ENCODE results near the gene AIP. TPM values are rescaled to one million over a fixed set of nuclear protein-coding genes. Genes with fewer than 3 reads are reported as not detected.

The AIP gene
- total RNA-seq, 1 experiment from 2014 or later = 81.5 TPM

DNA sequence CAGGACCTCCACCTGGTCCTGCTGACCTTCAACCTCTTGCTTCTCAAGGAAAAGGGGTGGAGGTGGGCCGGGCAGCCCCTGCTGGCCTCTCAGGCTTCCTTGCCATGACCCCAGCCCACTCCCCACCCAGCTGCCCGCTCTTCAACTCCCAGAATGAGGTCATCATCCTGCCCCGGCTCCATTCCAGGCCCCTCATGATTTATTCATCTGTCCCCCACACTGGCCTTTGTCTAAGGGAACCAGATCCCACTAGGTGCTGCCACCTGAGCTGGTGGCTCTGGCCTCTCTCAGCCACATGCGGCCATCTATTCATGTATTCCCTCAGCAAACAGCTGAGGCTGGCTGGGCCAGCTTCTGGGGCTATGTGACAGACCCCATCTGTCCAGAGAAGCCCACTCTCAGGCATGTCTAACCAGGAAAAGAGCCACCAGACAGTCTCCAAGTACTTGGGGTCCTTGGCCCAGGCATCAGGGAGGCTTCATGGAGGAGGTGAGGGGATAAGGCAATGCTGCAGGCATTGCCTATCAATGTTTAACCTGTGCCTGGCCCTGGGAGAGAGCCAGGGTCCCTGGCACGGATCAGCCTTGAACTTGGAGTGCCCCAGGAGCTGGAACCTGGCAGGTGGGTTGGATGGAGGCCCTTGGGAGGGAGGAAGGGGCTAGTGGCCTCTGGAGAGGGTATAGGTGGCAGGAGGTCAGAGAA is 42.6 kb downstream of the AIP start:
- no peak for DNase-seq (ENCODE audit: low read depth)

DNA sequence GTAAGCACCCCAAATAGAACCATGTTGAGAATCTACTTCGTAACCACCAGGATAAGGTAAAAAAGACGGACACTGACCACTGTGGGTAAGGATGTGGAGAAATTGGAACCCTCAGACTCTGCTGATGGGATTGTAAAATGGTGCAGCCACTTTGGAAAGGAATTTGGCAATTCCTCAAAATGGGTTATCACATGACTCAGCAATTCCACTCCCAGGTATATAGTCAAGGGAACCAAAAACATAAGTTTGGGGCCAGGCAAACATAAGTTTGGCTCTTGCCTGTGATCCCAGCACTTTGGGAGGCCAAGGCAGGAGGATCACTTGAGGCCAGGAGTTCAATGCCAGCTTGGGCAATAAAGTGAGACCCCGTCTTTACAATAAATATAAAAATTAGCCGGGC is 45.5 kb downstream of the AIP start:
- DNase-seq (ENCODE audit: low read depth) = no peak

DNA sequence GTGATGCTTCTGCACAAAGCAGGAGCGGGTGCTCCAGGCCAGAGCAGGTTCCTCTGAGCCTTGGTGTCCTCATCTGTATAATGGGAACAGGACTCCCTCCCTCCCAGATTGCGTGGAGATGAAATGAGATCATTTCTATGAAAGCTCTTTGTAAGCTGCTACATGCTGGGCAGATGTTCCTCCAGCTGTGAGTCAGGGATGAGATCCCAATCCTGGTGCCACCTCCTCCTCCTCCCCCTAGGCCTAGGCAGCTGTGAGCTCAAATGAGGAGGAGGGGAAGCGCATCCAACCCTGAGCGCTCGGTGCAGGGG is 47.4 kb downstream of the AIP start:
- DNase-seq (ENCODE audit: low read depth) = no peak

DNA sequence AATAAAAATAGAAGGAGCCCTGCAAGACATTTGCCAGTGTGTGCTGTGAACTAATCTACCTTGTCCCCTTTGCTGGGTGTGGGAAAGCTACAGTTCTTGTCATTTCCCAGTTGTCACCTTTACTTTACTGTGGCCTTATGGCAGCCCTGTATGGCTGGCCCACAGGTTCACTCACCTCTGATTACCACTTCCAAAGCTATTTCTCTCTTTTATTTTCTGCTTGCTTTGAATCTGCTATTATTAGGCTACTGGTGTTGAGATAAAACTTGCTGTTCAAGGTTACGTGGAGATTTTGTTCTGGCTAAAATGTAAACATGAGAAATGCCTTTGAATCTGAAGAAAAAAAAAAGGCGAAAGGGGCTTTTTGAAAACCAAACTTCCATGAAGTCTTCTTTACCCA is 50.1 kb downstream of the AIP start:
- DNase-seq (ENCODE audit: low read depth) = no peak

DNA sequence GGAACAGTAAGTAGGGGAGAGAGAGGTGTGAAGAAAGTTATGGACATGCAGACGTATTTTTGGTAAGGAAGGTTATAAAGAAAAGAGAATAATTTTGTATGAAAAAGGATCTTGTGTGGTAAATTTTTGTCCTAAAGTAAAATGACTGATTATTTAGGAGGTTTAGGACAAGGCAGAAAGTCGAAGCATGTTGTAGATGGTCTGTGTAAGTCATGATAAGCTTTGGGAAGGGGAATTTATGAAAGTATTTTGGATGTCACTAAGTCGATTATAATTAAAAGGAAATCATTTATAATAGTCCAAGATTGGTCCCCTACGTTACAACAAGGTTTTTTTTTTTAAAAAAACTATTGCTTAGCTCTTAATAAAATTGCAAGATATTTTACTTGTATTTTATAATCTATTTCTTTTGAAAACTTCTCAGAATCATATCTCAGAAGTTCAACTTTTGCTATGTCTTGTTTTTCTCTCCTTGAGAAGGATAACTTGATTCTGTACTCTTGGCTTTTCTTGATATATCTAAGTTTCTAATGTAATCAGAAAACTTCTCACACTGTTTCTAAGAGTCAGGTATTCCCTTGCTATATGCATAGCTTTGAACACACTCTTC is 51.3 kb downstream of the AIP start:
- no peak for DNase-seq (ENCODE audit: low read depth)

DNA sequence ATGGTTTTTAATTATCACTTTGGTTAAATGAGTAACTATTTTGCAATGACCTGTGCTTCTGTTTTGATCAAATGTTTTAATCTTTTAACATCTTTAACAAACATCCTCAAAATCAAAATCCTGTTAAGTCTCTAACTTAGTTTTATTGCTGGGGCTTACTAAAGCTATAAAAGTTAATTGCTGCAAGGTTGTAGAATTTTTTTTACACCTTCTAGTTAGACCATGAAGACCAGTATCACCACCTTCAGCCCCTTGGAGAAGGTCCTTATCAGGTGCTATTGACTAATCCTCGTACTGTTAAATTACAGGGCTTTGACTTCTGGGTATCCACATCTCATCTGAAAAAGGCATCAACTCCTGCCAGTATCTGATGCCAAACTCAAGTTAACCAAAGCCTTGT is 52.7 kb downstream of the AIP start:
- DNase-seq (ENCODE audit: low read depth) = no peak

DNA sequence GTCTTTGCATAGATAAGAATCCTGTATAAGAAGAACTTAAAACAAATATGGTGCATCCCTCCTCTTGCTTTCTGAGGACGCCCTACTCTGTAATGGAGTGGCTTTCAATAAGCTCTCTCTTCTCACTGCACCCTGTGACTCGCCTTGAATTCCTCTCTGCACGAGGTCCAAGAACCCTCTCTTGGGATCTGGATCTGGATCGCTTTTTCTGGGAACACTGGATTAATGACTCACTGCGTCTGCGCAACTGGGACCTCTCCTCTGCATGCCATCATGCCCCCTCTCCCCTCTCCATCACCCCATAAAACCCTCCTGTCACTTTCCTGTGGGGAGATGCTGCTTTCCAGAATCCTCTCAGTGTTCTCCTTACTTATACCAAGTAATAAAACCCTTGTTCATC is 55.5 kb downstream of the AIP start:
- DNase-seq (ENCODE audit: low read depth) = no peak

DNA sequence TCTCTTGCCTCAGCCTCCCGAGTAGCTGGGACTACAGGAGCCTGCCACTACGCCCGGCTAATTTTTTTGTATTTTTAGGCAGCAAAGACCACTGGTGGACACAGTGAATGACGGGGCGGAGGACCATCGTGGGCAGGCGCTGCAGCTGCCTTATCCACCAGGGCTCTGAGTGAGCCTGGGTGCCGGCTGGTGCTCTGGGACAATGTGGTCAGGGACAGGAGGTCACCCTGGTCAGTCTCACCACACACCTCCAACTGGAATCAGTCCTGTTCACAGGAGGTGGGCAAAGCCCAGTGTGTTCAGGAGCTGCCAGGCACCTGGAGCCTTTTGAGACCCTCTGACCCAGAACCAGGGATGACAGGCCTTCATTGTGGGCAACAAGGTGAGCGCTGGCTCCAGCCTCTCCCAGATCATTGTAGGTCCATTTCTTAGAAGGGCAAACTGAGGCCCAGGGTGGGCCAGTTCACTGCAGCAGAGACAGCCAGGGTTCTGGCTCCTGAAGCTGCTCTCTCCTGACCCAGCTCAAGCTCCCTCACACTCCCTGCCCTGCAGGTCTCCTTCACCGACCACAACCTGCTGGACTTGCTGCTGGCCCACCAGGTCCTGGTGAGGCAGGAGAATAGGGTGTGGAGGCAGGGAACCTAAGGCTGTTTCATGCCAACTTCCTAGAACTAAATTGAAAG is 56.1 kb downstream of the AIP start:
- DNase-seq (ENCODE audit: low read depth) = no peak

DNA sequence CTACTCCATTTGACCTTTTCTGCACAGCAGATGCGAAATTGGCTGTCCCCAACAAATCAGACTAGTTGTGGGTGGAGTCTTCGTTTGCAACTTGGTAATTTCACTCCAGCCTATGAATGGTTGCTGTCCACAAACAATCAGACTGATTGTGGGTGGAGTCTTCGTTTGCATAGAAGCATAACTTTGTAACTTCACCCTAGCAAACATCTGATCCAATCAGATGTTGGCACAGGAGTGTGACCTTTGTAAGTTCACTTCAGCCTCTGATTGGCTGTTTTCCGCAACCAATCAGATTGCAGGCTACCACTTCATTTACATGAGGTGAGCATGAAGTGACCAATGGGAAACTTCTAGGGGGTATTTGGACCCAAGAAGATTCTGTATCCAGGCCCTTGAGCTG is 56.7 kb downstream of the AIP start:
- no peak for DNase-seq (ENCODE audit: low read depth)

Small RNA genes lying within 50 kb of the gene (small RNA-seq; reads per million reads assigned to genes)
- not detected for gene MIR6752

Other genes starting within 250 kb of the AIP start
- 42.6 and 51.5 TPM in 2 replicates for gene GRK2, start 216.6 kb upstream of the AIP start, total RNA-seq (2014; rRNA removed; shearing (Covaris generic))
- 26.5 and 27.6 TPM in 2 replicates for gene ANKRD13D, start 193.7 kb upstream of the AIP start, total RNA-seq (2014; rRNA removed; shearing (Covaris generic))
- gene SSH3, start 179.5 kb upstream of the AIP start, total RNA-seq (2014; rRNA removed; shearing (Covaris generic)) = 2.2 and 2.9 TPM in 2 replicates
- 34.5 and 39.4 TPM in 2 replicates for gene POLD4, start 129.5 kb upstream of the AIP start, total RNA-seq (2014; rRNA removed; shearing (Covaris generic))
- 7.5 and 9.3 TPM in 2 replicates for gene CLCF1, start 109.4 kb upstream of the AIP start, total RNA-seq (2014; rRNA removed; shearing (Covaris generic))
- gene RAD9A, start 91.0 kb upstream of the AIP start, total RNA-seq (2014; rRNA removed; shearing (Covaris generic)) = 6.5 and 11.7 TPM in 2 replicates
- gene PPP1CA, start 81.2 kb upstream of the AIP start, total RNA-seq (2014; rRNA removed; shearing (Covaris generic)) = 324 and 339 TPM in 2 replicates
- 0.05 TPM in 1 of 2 replicates, not detected in the other for gene TBC1D10C, start 78.9 kb upstream of the AIP start, total RNA-seq (2014; rRNA removed; shearing (Covaris generic))
- 0.13 TPM in 1 of 2 replicates, not detected in the other for gene CARNS1, start 67.3 kb upstream of the AIP start, total RNA-seq (2014; rRNA removed; shearing (Covaris generic))
- gene RPS6KB2, start 54.5 kb upstream of the AIP start, total RNA-seq (2014; rRNA removed; shearing (Covaris generic)) = 49.0 and 52.7 TPM in 2 replicates
- 0.60 TPM in 1 of 2 replicates, not detected in the other for gene PTPRCAP, start 45.3 kb upstream of the AIP start, total RNA-seq (2014; rRNA removed; shearing (Covaris generic))
- gene CORO1B, start 39.5 kb upstream of the AIP start, total RNA-seq (2014; rRNA removed; shearing (Covaris generic)) = 113 and 151 TPM in 2 replicates
- not detected in 2 replicates for gene GPR152, start 30.3 kb upstream of the AIP start, total RNA-seq (2014; rRNA removed; shearing (Covaris generic))
- not detected in 2 replicates for gene CABP4, start 27.7 kb upstream of the AIP start, total RNA-seq (2014; rRNA removed; shearing (Covaris generic))
- 3.3 and 6.9 TPM in 2 replicates for gene TMEM134, start 13.8 kb upstream of the AIP start, total RNA-seq (2014; rRNA removed; shearing (Covaris generic))
- 0.13 and 0.90 TPM in 2 replicates for gene PITPNM1, start 22.3 kb downstream of the AIP start, total RNA-seq (2014; rRNA removed; shearing (Covaris generic))
- 20.0 and 24.7 TPM in 2 replicates for gene CDK2AP2, start 25.1 kb downstream of the AIP start, total RNA-seq (2014; rRNA removed; shearing (Covaris generic))
- gene CABP2, start 40.4 kb downstream of the AIP start, total RNA-seq (2014; rRNA removed; shearing (Covaris generic)) = not detected in 2 replicates
- gene GSTP1, start 100.8 kb downstream of the AIP start, total RNA-seq (2014; rRNA removed; shearing (Covaris generic)) = 904 and 1,034 TPM in 2 replicates
- gene NDUFV1, start 123.9 kb downstream of the AIP start, total RNA-seq (2014; rRNA removed; shearing (Covaris generic)) = 202 and 217 TPM in 2 replicates
- 17.0 and 21.5 TPM in 2 replicates for gene NUDT8, start 146.9 kb downstream of the AIP start, total RNA-seq (2014; rRNA removed; shearing (Covaris generic))
- gene TBX10, start 156.7 kb downstream of the AIP start, total RNA-seq (2014; rRNA removed; shearing (Covaris generic)) = not detected in 2 replicates
- not detected in 2 replicates for gene ACY3, start 167.7 kb downstream of the AIP start, total RNA-seq (2014; rRNA removed; shearing (Covaris generic))
- not detected in 2 replicates for gene ALDH3B2, start 191.6 kb downstream of the AIP start, total RNA-seq (2014; rRNA removed; shearing (Covaris generic))

Data from HT1080 (cell line).